ENCODE results near the gene DCUN1D4.

The DCUN1D4 gene

GRCh38 chr4:51835079-51835478 lies 7.9 kb upstream of the DCUN1D4 start:
- H3K4me3 ChIP-seq (ENCODE audit: low read depth, low read length): no peak overlapping the region
- no peak for DNase-seq (ENCODE audit: low read depth)
- TF ChIP-seq, protein P1, sequence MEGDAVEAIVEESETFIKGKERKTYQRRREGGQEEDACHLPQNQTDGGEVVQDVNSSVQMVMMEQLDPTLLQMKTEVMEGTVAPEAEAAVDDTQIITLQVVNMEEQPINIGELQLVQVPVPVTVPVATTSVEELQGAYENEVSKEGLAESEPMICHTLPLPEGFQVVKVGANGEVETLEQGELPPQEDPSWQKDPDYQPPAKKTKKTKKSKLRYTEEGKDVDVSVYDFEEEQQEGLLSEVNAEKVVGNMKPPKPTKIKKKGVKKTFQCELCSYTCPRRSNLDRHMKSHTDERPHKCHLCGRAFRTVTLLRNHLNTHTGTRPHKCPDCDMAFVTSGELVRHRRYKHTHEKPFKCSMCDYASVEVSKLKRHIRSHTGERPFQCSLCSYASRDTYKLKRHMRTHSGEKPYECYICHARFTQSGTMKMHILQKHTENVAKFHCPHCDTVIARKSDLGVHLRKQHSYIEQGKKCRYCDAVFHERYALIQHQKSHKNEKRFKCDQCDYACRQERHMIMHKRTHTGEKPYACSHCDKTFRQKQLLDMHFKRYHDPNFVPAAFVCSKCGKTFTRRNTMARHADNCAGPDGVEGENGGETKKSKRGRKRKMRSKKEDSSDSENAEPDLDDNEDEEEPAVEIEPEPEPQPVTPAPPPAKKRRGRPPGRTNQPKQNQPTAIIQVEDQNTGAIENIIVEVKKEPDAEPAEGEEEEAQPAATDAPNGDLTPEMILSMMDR (conservative IDR thresholded peaks at IDR 0.05; ENCODE audit: low read depth, low read length): no peak

DNA sequence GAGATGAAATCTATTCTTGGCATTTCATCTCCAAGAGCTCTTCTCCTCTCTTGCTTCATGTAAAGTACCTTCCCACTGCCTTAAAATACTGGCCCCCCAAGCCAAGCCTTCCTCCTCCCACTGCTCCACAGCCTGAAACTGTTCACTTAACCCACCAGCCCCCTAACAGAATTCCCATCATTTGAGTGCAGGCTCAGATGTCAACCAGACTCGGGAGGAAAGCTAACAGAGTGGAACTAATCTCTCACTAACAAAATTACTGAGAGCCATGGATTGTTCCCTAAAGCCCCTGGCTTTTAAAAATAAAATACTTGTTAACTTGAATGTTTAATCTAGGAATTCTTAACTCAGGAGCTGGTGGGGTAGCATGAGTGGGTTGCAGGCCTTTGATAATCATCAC lies 7.1 kb upstream of the DCUN1D4 start:
- TF ChIP-seq, protein P1 (conservative IDR thresholded peaks at IDR 0.05; ENCODE audit: low read depth, low read length): no peak
- no peak for DNase-seq (ENCODE audit: low read depth)
- H3K4me3 ChIP-seq (ENCODE audit: low read depth, low read length): no peak overlapping the region

GRCh38 chr4:51836549-51836948 lies 6.4 kb upstream of the DCUN1D4 start:
- H3K4me3 ChIP-seq (ENCODE audit: low read depth, low read length): no peak overlapping the region
- TF ChIP-seq, protein P1 (conservative IDR thresholded peaks at IDR 0.05; ENCODE audit: low read depth, low read length): no peak
- DNase-seq (ENCODE audit: low read depth): peak; percentile 37

- DNase-seq (ENCODE audit: low read depth): peak; percentile 39
- TF ChIP-seq, protein P1 (conservative IDR thresholded peaks at IDR 0.05; ENCODE audit: low read depth, low read length): no peak
- H3K4me3 ChIP-seq (ENCODE audit: low read depth, low read length): no peak overlapping the region
Measured at GRCh38 chr4:51840781-51841180, 2.2 kb upstream of the DCUN1D4 start.

DNA sequence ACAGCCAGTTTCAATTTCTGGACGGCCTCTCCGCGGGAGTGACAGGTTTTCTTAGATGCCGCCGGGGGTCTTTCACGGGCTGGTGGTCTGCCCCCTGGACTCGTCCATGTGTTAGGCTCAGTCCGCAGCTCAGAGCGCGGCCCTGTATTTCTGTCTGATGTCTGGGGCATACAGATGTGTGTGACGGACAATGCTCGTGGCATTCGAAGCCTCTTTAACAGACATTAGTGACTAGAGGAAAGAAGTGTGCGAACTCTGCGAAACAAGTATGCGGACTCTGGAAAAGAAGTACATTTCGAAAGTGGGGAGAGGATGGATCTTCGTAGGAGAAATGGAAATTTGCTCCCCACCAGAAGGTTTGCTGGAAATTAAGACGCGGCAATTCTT lies 793 bp upstream of the DCUN1D4 start:
- H3K4me3 ChIP-seq (ENCODE audit: low read depth, low read length): peak overlapping the region; percentile 87
- TF ChIP-seq, protein P1 (conservative IDR thresholded peaks at IDR 0.05; ENCODE audit: low read depth, low read length): no peak
- peak; percentile 43 for DNase-seq (ENCODE audit: low read depth)

GRCh38 chr4:51843309-51844152 lies 578 bp downstream of the DCUN1D4 start:
- DNase-seq (ENCODE audit: low read depth): peak; percentile 70
- peak overlapping the region; percentile 79 for H3K4me3 ChIP-seq (ENCODE audit: low read depth, low read length)
- TF ChIP-seq, protein P1 (conservative IDR thresholded peaks at IDR 0.05; ENCODE audit: low read depth, low read length): no peak
